Measurements from ENCODE around the gene THBS1. TPM values are rescaled to one million over a fixed set of nuclear protein-coding genes. Genes with fewer than 3 reads are reported as not detected.

Gene THBS1
- total RNA-seq, 4 donors from 2014 or later = 82.0 to 396 (median 89.6) TPM

- TF ChIP-seq CTCF (IDR thresholded peaks at IDR 0.05) (no peak), POLR2AphosphoS5 (IDR thresholded peaks at IDR 0.05) (no peak), POLR2A (IDR thresholded peaks at IDR 0.05) (no peak), EP300 (IDR thresholded peaks at IDR 0.05) (no peak)
- DNase-seq (ENCODE audit: low spot score in 2 of 2) = no peak
- H3K36me3 ChIP-seq = no peaks in the 10 kb centered on the region
- peaks cover 10% of the 10 kb centered on the region for H3K4me1 ChIP-seq
- H3K9me3 ChIP-seq = no peaks in the 10 kb centered on the region
- no peaks in the 10 kb centered on the region for H3K27me3 ChIP-seq
- no peak overlapping the region for H3K27ac ChIP-seq
- 98% methylated on average over 5 of the region's 5 CpGs for WGBS
- no peak overlapping the region for H3K4me3 ChIP-seq
These were observed 65.5 kb downstream of the THBS1 start for GRCh38 chr15:39646425-39646824.

Other genes starting within 250 kb of the THBS1 start
- gene FSIP1, start 201.8 kb downstream of the THBS1 start, total RNA-seq = under 1 TPM in 2 of 4 donors, not detected in 2; 0.21 to 0.24 TPM

Data from suprapubic skin (tissue), 4 donors.